ENCODE data around the gene KRR1.

DNA sequence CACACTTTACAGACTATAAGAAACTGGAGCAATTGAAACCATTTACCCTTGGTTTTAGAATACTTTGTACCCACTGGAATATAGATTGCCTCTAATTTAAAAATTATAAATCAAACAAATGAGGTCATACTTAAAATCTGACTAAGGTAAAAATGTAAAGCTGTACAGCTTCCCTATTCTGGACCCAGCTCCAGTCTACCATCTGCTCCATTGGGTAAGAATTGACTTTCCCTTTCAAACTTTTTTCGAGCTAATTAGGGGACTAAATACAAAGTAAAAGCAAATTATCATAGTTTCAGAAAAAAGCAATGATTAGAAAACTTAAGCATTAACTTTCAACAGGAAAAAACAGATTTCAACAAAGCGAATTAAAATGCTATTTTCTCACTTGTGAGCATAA, 4.3 kb downstream of the KRR1 start:
- TF ChIP-seq YY1 (IDR thresholded peaks at IDR 0.05; ENCODE audit: low read depth) = no peak
- no peak for TF ChIP-seq FOXJ3 (CRISPR knock-in tag; IDR thresholded peaks at IDR 0.05)
- TF ChIP-seq GABPA (IDR thresholded peaks at IDR 0.05; ENCODE audit: low read depth) = no peak

All from SK-N-SH (cell line).